K562 (cell line): ENCODE data around the gene SCRG1. TPM values are rescaled to one million over a fixed set of nuclear protein-coding genes. Genes with fewer than 3 reads are reported as not detected.
A peak's percentile ranks its signal among the peaks of the same experiment; 100 is the strongest.

Experiments
- ARID4B ChIP-seq: sonication (generic); formaldehyde crosslinking; IDR thresholded peaks from 2 replicates; pipeline ENCODE4 v1.8.0; 2022; ENCODE audit warnings: mild to moderate bottlenecking, missing genetic modification reagents
- ELK1 ChIP-seq: sonication (generic); formaldehyde crosslinking; IDR thresholded peaks from 2 replicates; pipeline ENCODE4 v1.8.1; 2022; ENCODE audit warnings: missing genetic modification reagents
- ESRRB ChIP-seq: fragments of 250-450 bp; sonication (Bioruptor Pico); IDR thresholded peaks from 2 replicates; pipeline ENCODE4 v1.5.0; 2020; ENCODE audit warnings: mild to moderate bottlenecking, moderate library complexity, borderline replicate concordance
- NR1H2 ChIP-seq: sonication (generic); formaldehyde crosslinking; IDR thresholded peaks from 2 replicates; pipeline ENCODE4 v1.4.0; 2020; ENCODE audit warnings: mild to moderate bottlenecking, missing genetic modification reagents
- POLR2AphosphoS5 ChIP-seq: IDR thresholded peaks from 2 replicates; pipeline ENCODE4 v1.6.1; 2011; ENCODE audit warnings: mild to moderate bottlenecking, low read depth, low read length, moderate library complexity; ENCODE audit not compliant: control insufficient read depth, insufficient read depth
- RFX5 ChIP-seq: IDR thresholded peaks from 2 replicates; pipeline ENCODE4 v1.6.1; 2011; ENCODE audit warnings: low read depth, mild to moderate bottlenecking, improper control_type of control experiment, low read length
- SUPT5H ChIP-seq: fragments of 450-650 bp; IDR thresholded peaks from 2 replicates; pipeline ENCODE4 v1.6.1; 2016
- ZNF384 ChIP-seq: IDR thresholded peaks from 2 replicates; pipeline ENCODE4 v1.6.1; 2012; ENCODE audit warnings: low read depth, low read length, improper control_type of control experiment
- ZNF766 ChIP-seq: fragments of 200-800 bp; sonication (Bioruptor generic); conservative IDR thresholded peaks from 2 replicates; pipeline ENCODE4 v1.6.1; 2016; ENCODE audit warnings: missing genetic modification characterization, missing compliant biosample characterization
- polyA plus RNA-seq, 8 experiments: library from polyadenylated mRNA; depleted of rRNA in 4 of 8; stranded (reverse) in 5 of 8; unstranded in 3 of 8; fragments of >200 nt; fragmentation: Nextera tagmentation in 2 of 8; fragmentation: Illumina TruSeq in 1 of 8; extraction: Ambion mirVana in 2 of 8; extraction: Trizol in 1 of 8; gene quantifications; 2 replicates each; pipeline versions ENCODE4 v1.2.1 to v1.2.3, GENCODE V29; 2011 to 2014; ENCODE audit warnings: inconsistent platforms in 1 of 8, missing spikeins in 1 of 8
- total RNA-seq, 7 experiments: library from RNA; depleted of rRNA in 6 of 7; stranded (reverse); fragments of >200 nt in 6 of 7; fragmentation: Illumina TruSeq in 2 of 7; extraction: Trizol in 2 of 7; gene quantifications; 2 replicates each; pipeline versions ENCODE4 v1.2.1 to v1.2.3, GENCODE V29; 2011 to 2021; ENCODE audit warnings: low replicate concordance in 1 of 7
- TF ChIP-seq, protein P1 (sequence below), 2 experiments: fragments of 450-650 bp; conservative IDR thresholded peaks; 2 replicates each; pipeline ENCODE4 v1.6.1; 2017; ENCODE audit warnings: mild to moderate bottlenecking in 2 of 2, moderate library complexity in 2 of 2
- TF ChIP-seq, protein P2 (sequence below): fragments of 200-800 bp; sonication (Bioruptor generic); IDR thresholded peaks from 2 replicates; pipeline ENCODE4 v1.6.1; 2017; ENCODE audit warnings: missing genetic modification characterization, missing compliant biosample characterization
- TF ChIP-seq, protein P3 (sequence below): IDR thresholded peaks from 2 replicates; pipeline ENCODE4 v1.6.1; 2016; ENCODE audit warnings: missing genetic modification characterization, missing compliant biosample characterization
- TF ChIP-seq, protein P4 (sequence below): fragments of 450-650 bp; IDR thresholded peaks from 2 replicates; pipeline ENCODE4 v1.6.1; 2014; ENCODE audit warnings: low read depth, mild to moderate bottlenecking, moderate library complexity, borderline replicate concordance

Gene SCRG1
- total and polyA plus RNA-seq, 9 of the 15 experiments (the other 6 are each of a cell fraction or from before 2014, with no cell fraction given) = 0.01 TPM; not detected in 7

DNA sequence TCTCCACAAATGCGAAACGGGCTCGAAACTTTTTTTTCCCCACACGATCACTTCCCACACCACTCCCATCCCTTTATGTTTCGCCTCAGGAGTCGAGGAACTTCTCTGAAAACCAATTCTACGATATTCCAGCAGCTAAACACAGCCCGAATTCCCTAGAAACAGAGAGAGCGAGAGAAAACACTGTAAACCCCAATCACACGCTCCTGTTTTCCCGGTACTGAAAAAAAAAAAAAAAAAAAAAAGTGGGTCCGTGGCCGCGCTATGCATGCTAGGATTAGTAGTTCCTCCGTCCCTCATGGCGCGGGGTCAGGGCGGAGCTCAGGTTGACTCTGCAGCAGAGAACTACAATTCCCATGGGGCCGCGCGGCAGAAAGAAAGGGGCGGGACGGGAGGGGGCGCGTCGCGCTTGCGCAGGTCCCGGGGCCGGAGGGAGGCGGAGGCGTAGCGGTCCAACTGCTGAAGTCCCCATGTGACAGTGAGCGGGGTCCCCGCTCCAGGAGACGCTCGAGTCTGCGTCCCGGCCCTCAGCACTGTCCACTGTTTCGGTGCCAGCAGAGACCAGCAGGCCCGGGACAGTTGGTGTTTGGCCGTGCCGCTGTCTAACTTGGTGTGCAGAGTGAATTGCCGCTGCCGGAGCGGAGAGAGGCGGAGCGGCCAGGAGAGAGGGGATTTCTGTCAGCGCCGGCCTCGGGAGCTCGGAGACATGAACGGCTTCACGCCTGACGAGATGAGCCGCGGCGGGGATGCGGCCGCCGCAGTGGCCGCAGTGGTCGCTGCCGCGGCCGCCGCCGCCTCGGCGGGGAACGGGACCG, 28.2 kb downstream of the SCRG1 start, which contains the start of gene SAP30 (continued):
- TF ChIP-seq, protein P1, sequence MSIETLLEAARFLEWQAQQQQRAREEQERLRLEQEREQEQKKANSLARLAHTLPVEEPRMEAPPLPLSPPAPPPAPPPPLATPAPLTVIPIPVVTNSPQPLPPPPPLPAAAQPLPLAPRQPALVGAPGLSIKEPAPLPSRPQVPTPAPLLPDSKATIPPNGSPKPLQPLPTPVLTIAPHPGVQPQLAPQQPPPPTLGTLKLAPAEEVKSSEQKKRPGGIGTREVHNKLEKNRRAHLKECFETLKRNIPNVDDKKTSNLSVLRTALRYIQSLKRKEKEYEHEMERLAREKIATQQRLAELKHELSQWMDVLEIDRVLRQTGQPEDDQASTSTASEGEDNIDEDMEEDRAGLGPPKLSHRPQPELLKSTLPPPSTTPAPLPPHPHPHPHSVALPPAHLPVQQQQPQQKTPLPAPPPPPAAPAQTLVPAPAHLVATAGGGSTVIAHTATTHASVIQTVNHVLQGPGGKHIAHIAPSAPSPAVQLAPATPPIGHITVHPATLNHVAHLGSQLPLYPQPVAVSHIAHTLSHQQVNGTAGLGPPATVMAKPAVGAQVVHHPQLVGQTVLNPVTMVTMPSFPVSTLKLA (conservative IDR thresholded peaks at IDR 0.05) = peak; percentile 81 to 93
- no peak for TF ChIP-seq RFX5
- TF ChIP-seq, protein P2, sequence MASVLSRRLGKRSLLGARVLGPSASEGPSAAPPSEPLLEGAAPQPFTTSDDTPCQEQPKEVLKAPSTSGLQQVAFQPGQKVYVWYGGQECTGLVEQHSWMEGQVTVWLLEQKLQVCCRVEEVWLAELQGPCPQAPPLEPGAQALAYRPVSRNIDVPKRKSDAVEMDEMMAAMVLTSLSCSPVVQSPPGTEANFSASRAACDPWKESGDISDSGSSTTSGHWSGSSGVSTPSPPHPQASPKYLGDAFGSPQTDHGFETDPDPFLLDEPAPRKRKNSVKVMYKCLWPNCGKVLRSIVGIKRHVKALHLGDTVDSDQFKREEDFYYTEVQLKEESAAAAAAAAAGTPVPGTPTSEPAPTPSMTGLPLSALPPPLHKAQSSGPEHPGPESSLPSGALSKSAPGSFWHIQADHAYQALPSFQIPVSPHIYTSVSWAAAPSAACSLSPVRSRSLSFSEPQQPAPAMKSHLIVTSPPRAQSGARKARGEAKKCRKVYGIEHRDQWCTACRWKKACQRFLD = peak; percentile 70; the same call in 1 of the 2 replicates
- TF ChIP-seq, protein P3, sequence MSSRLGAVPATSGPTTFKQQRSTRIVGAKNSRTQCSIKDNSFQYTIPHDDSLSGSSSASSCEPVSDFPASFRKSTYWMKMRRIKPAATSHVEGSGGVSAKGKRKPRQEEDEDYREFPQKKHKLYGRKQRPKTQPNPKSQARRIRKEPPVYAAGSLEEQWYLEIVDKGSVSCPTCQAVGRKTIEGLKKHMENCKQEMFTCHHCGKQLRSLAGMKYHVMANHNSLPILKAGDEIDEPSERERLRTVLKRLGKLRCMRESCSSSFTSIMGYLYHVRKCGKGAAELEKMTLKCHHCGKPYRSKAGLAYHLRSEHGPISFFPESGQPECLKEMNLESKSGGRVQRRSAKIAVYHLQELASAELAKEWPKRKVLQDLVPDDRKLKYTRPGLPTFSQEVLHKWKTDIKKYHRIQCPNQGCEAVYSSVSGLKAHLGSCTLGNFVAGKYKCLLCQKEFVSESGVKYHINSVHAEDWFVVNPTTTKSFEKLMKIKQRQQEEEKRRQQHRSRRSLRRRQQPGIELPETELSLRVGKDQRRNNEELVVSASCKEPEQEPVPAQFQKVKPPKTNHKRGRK (tag) = no peak
- TF ChIP-seq ELK1 (CRISPR knock-in tag) = no peak
- peak; percentile 56; the same call in 1 of the 2 replicates for TF ChIP-seq POLR2AphosphoS5
- TF ChIP-seq NR1H2 = no peak
- peak; percentile 86 for TF ChIP-seq SUPT5H
- TF ChIP-seq ZNF384 = peak; percentile 100
- no peak for TF ChIP-seq ESRRB (CRISPR knock-in tag)
- TF ChIP-seq ZNF766 (CRISPR knock-in tag) = 0 out of 2 replicates have a peak, but pooled peaks have one; percentile 35
- TF ChIP-seq, protein P4, sequence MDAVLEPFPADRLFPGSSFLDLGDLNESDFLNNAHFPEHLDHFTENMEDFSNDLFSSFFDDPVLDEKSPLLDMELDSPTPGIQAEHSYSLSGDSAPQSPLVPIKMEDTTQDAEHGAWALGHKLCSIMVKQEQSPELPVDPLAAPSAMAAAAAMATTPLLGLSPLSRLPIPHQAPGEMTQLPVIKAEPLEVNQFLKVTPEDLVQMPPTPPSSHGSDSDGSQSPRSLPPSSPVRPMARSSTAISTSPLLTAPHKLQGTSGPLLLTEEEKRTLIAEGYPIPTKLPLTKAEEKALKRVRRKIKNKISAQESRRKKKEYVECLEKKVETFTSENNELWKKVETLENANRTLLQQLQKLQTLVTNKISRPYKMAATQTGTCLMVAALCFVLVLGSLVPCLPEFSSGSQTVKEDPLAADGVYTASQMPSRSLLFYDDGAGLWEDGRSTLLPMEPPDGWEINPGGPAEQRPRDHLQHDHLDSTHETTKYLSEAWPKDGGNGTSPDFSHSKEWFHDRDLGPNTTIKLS = peak; percentile 60; the same call in 1 of the 2 replicates
- peak; percentile 80 for TF ChIP-seq ARID4B (CRISPR knock-in tag)
